Ecto neural progenitor cell (in vitro differentiated cells): ENCODE results near the gene CHAMP1.

Experiments
- DNase-seq: peaks from one replicate; pipeline ENCODE4 v3.0.0-alpha.2; 2018; ENCODE audit warnings: low spot score

CHAMP1 gene, protein sequence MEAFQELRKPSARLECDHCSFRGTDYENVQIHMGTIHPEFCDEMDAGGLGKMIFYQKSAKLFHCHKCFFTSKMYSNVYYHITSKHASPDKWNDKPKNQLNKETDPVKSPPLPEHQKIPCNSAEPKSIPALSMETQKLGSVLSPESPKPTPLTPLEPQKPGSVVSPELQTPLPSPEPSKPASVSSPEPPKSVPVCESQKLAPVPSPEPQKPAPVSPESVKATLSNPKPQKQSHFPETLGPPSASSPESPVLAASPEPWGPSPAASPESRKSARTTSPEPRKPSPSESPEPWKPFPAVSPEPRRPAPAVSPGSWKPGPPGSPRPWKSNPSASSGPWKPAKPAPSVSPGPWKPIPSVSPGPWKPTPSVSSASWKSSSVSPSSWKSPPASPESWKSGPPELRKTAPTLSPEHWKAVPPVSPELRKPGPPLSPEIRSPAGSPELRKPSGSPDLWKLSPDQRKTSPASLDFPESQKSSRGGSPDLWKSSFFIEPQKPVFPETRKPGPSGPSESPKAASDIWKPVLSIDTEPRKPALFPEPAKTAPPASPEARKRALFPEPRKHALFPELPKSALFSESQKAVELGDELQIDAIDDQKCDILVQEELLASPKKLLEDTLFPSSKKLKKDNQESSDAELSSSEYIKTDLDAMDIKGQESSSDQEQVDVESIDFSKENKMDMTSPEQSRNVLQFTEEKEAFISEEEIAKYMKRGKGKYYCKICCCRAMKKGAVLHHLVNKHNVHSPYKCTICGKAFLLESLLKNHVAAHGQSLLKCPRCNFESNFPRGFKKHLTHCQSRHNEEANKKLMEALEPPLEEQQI

DNA sequence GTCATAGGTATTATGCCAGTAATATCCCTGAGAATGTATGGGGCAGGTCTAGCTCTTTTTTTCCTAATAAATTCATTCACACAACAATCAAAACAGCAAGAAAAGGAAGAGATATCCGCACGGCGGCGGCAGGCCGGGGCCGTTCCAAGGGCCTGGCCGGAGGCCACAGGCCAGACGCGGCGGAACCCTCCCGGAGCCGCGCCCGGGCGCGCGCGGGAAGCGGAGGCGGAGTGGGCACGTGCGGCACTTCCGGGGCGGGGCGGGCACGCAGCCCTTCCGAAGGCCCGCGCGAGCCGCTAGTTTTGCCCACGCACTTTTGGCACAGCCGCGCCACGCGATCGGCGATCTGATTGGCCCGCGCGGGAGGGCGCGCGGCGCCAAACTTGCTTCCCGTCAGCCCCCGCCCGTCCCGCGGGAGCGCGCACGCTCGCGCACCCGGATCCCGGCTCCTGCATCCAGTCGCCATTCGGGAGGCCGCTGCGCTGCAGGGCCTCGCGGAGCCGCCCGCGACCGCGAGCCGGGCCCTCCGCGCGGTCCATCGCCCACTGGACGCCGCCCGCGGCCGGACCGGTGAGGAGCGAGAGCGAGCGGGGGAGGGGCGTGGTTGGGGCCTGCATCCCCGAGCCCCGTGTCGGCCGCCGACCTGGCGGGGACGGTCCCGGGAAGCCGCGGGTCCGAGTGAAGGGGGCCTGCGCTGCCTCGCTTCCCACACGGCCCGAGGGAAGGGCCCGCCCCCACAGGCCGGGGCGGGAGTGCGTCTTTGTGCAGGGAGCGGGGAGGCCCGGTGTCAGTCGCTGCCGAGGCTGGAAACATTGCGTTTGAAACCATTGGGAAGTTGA is at the start of gene CHAMP1:
Gene CHAMP1 (plus strand): TSS at position 430 of the 839 bp plus-strand sequence. CDS start 9,340 bp downstream, outside the sequence.
- peak; percentile 95 for DNase-seq

GRCh38 chr13:114264886-114265611 is 49.3 kb upstream of the CHAMP1 start:
- no peak for DNase-seq

DNA sequence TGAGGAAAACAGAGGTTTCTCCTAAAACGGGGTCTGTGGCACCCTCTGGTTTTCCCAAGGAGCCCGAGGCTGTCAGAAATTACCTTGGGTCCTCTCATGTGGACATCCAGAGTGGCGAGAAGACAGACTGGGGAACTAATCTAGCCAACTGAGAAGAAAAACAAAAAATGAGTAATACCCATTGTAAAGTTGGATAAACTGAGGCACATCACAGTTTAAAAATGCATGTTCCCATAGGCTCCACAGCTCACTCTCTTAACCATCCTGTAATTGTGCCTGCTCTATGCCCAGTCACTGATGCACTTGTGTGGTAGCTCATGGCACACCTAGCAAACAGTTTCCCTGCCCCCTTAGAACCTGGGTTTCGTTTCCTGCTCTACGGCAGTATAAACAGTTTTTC is 48.1 kb upstream of the CHAMP1 start:
- DNase-seq = no peak

DNA sequence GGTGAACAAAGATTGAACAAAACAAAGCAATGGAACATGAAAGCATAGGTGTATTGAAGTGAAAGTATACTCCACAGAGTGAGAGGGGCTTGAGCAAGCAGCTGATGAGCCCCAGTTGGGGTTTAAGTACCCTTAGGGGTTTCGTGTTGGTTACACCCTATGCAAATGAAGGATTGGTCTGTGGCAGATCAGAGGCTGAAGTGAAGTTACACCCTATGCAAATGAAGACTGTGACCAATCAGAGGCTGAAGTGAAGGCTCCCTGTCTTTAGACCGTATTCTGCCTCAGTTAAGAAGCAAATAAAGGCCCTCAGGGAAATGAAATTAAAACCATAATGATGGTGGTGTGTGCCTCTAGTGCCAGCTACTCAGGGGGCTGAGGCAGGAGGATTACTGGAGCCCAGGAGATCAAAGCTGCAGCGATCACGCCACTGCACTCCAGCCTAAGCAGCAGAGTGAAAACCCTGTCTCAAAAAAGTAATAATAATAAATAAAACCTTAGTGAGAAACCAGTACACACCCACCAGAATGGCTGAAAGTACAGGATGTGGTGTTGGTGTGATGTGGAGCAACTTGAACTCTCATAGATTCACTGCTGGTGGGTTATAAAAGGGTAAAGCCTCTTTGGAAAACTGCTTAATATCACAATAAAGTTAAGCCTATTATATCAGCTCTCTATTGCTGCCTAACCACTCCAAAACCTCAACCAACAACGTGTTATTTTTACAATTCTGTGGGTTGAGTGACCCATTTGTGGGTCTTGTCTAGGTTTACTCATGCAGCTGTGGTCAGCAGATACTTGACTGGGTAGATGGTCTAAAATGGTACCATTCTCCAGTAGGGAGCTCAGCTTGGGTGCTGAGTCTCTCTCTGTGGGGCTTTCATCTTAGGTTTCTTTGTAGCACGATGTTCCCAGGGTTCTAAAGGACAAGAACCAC is 45.7 kb upstream of the CHAMP1 start:
- DNase-seq = no peak

DNA sequence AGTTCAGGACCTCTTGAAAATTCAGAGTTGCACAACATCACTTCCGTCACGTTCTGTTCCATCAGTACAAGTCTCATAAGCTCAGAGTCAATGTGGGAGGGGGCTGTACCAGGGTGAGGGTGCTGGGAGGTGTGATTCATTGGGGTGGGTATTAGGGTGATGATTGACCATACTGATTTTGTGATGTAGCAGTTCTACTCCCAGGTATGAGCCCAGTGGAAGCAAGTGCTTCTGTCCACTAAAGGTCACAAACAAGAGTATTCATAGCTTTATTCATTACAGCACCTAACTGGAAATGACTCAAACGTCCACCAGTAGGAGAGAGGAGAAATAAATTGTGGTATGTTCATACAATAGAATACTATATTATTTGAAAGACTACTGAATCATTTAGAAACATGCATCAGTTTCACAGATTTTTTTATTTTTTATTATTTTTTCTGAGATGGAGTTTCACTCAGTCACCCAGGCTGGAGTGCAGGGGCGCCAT is 45.0 kb upstream of the CHAMP1 start:
- no peak for DNase-seq

- no peak for DNase-seq
These were observed 41.3 kb upstream of the CHAMP1 start for GRCh38 chr13:114272977-114273376.

DNA sequence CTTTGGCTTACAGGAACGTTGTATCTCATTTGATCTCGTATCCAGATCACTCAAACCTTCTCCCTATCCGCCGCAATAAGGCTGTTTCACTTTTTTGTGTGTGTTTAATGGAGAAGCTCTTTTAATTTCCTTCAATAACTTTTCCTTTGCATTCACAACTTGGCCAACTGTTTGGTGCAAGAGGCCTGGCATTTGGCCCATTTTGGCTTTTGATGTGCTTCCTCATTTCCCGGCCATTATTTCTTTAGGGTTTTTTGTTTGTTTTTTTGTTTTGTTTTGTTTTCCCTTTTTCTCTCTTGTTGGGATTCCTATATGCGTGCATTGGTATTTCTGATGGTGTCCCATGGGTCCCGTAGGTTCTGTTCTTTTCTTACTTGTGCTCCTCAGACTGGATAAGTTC is 39.0 kb upstream of the CHAMP1 start:
- DNase-seq = no peak

GRCh38 chr13:114279146-114279545 is 35.2 kb upstream of the CHAMP1 start:
- no peak for DNase-seq

DNA sequence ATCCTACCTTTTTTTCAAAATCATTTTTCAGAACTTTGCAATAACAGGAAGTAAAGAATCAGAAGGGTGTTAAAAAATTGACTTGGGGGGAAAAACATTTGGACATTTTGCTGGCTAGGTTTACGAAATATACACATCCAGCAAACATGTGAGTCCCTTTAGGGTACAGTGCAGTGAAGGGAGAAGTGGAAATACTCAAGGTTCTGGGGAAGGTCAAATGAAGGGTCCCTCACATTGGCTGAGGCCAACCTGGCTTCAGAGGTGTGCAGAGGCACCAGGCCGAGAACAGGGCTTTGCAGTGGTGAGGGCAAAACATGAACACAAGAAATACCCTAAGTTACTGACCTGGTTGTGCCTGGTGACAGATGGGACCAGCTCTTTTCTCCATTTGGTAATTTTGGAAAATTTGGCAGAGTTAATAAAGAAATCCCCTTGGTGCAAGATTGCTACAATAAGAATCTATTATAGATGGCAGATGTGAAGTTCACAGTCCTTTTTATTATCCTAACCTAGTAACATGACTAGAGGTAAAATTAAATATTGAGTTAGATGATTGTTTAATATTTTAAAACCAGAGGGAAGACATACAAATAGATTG is 34.4 kb upstream of the CHAMP1 start:
- DNase-seq = no peak

DNA sequence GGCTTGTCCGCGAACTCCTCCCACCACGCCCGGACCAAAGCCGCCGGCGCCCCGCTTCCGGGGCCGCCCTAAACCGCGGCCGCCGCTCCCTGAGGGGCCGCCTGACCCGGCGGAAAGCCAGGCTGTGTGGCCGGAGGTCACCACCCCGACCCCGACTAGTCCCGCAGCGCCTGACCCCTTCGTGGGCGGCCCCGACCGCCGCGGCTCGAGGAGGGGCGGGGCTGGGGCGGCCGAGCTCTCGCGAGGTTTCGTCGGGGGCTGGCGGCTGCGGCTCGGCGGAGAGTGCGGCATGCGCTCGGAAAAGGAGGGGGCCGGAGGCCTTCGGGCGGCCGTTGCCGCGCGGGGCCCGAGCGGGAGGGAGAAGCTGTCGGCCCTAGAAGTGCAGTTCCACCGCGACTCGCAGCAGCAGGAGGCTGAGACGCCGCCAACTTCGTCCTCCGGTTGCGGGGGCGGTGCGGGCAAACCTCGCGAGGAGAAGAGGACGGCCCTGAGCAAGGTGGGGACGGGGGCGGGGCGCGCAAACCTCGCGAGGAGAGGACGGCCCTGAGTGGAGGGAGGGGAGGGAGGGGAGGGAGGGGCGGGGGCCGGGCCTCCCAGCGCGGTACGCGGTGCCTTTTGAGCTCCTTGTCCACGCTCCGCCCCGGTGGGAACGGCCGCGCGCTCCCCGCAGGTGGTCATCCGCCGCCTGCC is 32.8 kb upstream of the CHAMP1 start, which contains the start of gene UPF3A:
Gene UPF3A (plus strand): TSS at position 251 of the 690 bp plus-strand sequence. CDS start 39 bp downstream, at position 290.
- DNase-seq = peak; percentile 97

DNA sequence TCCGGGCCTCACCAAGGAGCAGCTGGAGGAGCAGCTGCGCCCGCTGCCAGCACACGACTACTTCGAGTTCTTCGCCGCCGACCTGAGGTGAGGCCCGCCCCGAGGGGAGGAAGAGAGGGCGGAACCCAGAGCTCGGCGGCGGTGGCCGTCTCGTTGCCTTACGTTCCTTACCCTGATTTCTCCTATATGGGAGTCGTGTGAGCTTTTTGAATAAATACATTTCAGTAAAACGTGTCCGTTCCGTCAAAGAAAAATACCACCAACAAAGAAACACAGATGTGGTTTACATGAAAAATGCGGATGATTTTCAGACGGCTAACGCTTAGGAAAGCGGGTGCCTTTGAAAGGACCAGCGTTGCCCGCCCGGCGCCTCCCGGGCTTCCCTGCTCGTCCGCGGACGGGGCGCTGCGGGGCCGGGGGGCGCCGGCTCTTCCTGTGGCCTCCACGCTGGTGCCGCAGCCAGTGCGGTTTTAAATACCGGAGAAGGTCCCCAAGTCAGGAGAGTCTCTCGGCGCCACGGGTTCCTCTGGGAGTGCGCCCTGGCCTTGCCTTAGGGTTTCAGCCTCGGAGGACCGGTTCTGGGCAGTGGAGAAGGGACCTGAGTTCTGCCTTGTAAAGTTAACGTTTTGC is 32.1 kb upstream of the CHAMP1 start:
- peak; percentile 75 for DNase-seq

DNA sequence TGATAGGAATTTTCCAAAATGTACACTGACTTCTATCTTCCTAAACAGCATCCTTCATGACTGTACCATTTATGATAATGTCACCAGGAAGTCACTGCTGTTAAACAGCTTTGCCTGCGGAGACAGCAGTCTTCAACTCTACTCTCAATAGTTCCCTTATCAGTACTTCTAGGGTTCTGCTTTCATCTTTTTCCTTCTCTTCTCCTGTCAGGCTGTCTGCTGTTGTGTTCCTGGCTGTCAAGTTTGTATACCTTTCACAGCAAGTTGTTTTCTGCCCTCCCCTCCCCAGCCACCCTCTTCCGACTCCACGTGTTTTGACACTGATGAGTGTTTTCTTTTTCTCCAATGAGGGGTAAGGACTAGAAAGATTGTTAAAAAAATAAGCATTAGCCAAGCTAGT is 30.7 kb upstream of the CHAMP1 start:
- no peak for DNase-seq

DNA sequence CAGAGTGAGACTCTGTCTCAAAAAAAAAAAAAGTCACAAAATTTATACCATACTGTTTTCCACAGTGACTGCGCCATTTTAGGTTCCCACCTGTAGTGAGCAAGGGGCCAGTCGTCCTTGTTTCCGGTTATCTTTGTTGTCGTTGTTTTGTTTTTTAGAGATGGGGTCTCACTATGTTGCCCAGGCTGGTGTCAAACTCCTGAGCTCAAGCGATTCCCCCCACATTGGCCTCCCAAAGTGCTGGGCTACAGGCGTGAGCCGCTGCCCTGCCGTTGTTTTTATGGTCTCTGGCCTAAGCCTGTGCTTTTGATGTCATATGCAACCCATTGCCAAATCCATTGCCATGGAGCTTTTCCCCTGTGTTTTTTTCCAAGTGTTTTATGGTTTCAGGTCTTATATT is 29.6 kb upstream of the CHAMP1 start:
- DNase-seq = no peak

GRCh38 chr13:114285166-114285808 is 29.0 kb upstream of the CHAMP1 start:
- no peak for DNase-seq

GRCh38 chr13:114286808-114287207 is 27.5 kb upstream of the CHAMP1 start:
- no peak for DNase-seq

GRCh38 chr13:114288157-114288591 is 26.1 kb upstream of the CHAMP1 start:
- DNase-seq = no peak

DNA sequence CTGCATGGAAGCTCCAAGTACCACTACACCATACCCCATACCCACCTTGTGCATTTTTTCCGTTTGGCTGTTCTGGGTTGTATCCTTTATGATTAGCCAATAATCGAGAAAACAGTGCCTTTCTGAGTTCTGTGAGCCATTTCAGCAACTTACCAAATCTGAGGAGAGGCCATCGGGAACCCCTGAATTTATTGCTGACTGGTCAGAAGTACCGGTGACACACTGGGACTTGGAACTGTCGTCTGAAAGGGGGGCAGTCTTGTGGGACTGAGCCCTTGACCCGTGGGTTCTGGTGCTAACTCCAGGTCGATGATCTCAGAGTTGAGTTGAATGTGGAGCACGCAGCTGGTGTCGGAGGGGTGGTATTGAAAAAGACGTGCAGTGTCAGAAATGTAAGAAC is 17.9 kb upstream of the CHAMP1 start:
- no peak for DNase-seq

DNA sequence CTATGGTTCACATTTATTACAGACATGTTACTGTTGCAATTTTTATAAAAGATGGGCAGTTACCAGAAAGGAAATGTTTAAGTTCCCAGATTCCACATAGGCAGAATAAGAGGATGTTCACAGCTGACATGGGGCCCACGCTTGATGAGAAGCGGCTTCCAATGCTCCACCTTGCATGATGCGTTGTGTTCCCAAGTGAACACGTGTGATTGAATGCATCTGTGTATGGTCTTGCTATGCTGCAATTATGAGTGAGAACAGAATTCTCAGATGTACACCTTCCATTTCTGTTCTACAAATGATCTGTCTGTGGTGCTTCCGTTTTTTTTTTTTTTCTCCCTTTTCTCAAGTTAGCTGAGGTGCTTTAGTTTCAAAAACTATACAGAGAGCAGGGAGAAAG is 17.4 kb upstream of the CHAMP1 start:
- DNase-seq = no peak
